NCI-H2107 treated with DMSO at 0.1 percent for 48 hours (cell line): ENCODE data around the gene CDK18.
A peak's percentile ranks its signal among the peaks of the same experiment; 100 is the strongest.

Source experiments
- DNase-seq: peaks from one replicate; lab custom pipeline; 2025; ENCODE audit not compliant: unreplicated experiment; lab: John Stamatoyannopoulos, UW

Gene CDK18

GRCh38 chr1:205502111-205502810 lies 2.2 kb upstream of the CDK18 start:
- no peak for DNase-seq

- DNase-seq: no peak
Observed at GRCh38 chr1:205502992-205503391, 1.5 kb upstream of the CDK18 start.

GRCh38 chr1:205505076-205505729 lies 734 bp downstream of the CDK18 start:
- no peak for DNase-seq

- no peak for DNase-seq
Observed at GRCh38 chr1:205505791-205506190, 1.3 kb downstream of the CDK18 start.

- DNase-seq: no peak
Observed at GRCh38 chr1:205506409-205507200, 2.1 kb downstream of the CDK18 start.

GRCh38 chr1:205508227-205508714 lies 3.8 kb downstream of the CDK18 start:
- no peak for DNase-seq

GRCh38 chr1:205510308-205510950 lies 6.0 kb downstream of the CDK18 start:
- no peak for DNase-seq

GRCh38 chr1:205510951-205511330 lies 6.5 kb downstream of the CDK18 start:
- DNase-seq: no peak

GRCh38 chr1:205512059-205513045 lies 7.9 kb downstream of the CDK18 start:
- DNase-seq: no peak

- no peak for DNase-seq
Observed at GRCh38 chr1:205513774-205514173, 9.3 kb downstream of the CDK18 start.

GRCh38 chr1:205514211-205515142 lies 10.0 kb downstream of the CDK18 start:
- no peak for DNase-seq

GRCh38 chr1:205515781-205516253 lies 11.3 kb downstream of the CDK18 start:
- DNase-seq: no peak

GRCh38 chr1:205516362-205516761 lies 11.9 kb downstream of the CDK18 start:
- DNase-seq: no peak

GRCh38 chr1:205517288-205517687 lies 12.8 kb downstream of the CDK18 start:
- DNase-seq: no peak

- no peak for DNase-seq
Observed at GRCh38 chr1:205517763-205518162, 13.3 kb downstream of the CDK18 start.

GRCh38 chr1:205518661-205519540 lies 14.4 kb downstream of the CDK18 start:
- DNase-seq: peak; percentile 27

GRCh38 chr1:205519541-205520131 lies 15.2 kb downstream of the CDK18 start:
- DNase-seq: no peak

GRCh38 chr1:205520709-205521108 lies 16.2 kb downstream of the CDK18 start:
- DNase-seq: no peak
